ENCODE measurements around the gene NTN5.
A peak's percentile ranks its signal among the peaks of the same experiment; 100 is the strongest.
"Not testable (repeated sequence)": the region's sequence is repeated elsewhere in the genome, so short reads cannot be mapped to it uniquely, and the experiment has no call there.

Gene NTN5

GRCh38 chr19:48672994-48673393 is at the start of gene NTN5:
Gene NTN5, minus strand, starts transcription at chr19:48673017. Its CDS starts 2,031 bp downstream, at chr19:48670986.
- no peak for DNase-seq

DNA sequence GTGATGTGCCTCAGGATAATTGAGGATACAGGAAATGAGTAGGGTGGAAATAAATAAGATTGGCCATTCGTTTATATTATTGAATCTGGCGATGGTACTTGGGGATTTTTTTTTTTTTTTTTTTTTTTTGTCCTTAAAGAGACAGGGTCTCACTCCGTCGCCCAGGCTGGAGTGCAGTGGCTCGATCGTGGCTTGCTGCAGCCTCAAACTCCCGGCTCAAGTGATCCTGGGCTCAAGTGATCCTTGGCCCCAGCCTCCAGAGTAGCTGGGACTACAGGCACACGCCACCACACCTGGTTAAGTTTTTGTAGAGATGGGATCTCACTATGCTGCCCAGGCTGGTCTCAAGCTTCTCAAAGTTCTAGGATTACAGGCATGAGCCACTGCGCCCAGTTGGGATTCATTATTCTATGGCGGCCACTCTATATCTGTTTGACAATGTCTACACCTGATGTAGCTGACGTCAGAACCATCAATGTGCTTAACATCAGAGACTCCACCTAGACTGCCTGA is 49.4 kb upstream of the NTN5 start:
- DNase-seq = no peak

DNA sequence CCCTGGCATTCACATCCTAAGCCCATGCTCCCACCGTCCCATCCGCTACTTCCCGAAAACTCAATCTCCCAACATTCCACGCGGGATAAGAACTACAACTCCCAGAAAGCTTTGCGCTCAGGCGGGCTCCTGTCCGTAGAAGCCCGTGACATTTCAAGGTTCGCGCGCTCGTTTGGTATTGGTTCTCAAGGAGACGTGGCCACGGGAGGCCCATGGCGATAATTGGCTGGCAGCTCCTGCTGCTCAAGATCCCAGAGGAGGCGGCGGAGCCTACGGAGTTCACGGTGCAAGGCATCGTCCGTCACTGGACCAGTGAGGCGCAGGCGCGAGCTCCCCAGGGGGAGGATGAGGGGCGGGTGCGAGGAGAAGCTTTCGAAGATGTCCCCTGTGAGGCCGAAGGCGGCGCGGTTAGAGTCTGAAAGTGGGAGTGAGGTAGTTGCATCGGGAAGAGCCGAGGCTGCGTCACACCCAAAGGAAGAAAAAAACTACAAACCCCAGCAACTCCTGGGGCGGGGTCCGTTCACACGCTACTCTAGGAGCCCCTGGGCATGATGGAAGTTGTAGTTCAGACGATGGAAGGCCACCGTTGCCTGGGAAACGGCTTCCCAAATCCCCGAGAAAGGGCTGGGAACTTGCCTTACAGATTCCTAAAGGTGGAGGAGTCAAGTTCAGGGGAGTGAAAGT is 47.9 kb upstream of the NTN5 start:
- peak; percentile 95 for DNase-seq

- DNase-seq = no peak
Observed at GRCh38 chr19:48720251-48720612, 47.4 kb upstream of the NTN5 start.

DNA sequence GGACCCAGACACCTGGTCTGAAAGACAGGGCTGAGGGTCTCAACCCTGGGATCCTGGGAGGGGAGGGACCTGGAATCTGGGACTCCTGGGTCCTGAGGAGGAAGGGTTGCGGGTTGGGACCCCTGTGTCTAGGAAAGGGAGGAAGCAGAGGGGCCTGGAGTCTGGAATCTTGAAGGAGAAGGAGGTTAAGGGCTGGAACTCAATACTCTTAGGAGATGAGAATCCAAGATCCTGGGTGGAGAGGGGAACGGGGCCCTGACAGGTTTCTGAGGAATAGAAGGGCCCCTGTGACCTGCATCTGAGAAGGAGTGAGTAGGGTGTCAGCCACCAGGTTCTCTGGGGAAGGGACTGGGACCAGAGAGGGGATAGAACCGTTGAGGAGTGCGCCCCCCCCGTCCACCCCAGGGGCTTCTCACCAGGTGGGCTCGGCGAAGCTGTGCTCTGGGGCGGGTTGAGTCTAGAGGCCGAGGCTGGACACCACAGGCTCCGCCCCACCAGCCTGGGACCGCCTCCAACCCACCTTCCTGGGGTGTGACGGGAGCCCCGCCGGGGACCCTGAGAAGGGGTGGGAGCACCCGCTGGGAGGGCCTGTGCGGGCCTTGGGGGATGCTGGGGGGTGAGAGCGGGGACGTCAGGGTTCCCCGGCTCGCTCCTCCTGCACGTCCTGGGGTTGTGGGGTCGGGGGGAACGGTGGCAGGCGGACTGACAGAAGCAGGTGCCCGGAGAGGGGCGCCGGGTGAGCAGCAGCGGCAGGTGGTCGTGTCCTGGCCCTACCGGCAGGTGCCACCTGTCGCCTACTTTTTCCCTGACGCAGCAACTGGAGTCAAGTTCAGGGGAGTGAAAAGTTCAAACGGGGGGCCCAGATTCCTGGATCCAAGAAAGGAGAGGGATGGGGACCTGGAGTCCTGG is 46.7 kb upstream of the NTN5 start, which contains the start of gene MAMSTR:
TSS of gene MAMSTR (minus strand) at position 463 of the 909 bp plus-strand sequence. CDS start 694 bp downstream, outside the sequence.
- no peak for DNase-seq

DNA sequence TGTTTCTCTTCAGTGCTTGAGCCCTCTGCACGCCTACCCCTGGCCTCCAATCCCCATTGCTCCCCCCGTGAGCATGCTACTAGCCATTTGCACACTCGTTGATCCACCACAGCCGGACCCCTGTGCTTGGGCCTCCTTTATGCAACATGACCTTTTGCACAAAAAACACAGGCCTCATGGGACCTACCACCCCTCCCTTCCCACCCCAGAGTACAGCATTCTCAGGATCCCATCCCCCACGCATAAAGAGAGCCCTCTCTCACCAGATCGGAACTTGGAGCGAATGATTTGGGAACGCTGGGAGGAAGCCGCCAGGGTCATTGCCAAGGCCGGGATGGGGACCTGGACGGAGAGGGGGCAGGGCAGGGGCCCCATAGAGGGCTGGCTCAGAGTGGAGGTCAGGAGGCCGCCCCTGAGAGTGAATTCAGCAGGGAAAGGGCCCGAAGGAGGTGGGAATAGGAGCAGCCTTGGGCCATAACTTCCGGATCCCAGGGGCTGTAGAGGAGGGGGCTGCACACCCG is 46.0 kb upstream of the NTN5 start:
- DNase-seq = no peak

DNA sequence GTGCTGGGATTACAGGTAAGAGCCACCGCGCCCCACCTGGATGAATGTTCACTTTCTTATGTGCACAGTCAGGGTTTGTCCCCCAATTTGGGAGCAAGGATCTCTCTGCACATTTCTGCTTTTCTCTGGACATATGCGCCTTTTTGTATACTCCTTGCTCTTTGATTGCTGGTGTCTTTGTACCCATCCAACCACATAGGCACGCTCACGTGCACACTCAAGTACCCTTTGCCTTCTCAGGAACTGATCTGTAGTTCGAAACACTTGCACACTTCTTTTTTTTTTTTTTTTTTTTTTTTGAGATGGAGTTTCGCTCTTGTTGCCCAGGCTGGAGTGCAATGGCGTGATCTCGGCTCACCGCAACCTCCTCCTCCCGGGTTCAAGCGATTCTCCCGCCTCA is 45.3 kb upstream of the NTN5 start:
- DNase-seq = not testable (repeated sequence)

DNA sequence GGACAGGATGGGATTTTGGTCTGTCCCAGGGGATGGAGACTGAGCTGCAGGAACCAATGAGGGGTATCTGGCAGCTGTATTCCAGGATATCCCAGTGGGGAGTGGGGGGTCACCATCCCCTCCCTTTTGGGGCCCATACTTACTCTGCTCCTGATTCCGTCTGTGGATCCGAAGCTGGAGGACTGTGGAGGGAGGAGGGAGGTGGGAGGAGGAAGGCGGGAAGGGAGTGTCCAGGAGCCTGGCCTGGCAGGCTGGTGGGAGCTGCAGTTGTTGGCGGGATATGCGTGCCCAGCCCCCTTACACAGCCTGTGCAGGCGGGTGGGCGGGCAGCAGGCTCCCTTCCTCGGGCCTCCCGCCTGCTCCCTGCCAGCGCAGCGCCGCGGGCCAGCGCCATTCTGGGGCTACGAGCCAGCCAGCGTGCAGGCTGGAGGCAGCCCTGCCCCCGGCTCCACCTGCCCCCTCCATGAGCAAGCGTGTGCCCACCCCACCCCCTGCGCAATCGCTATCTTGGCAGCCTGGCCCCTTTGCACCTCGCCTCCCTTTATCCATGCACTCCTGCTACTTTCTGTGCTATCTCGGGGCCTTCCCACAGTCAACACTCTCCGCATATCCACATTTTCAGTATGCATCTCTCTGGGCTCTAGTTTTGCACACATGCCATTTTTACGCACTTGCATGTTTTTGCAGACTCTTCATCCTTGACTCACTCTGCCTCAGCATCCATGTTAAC is 43.9 kb upstream of the NTN5 start:
- DNase-seq = no peak

DNA sequence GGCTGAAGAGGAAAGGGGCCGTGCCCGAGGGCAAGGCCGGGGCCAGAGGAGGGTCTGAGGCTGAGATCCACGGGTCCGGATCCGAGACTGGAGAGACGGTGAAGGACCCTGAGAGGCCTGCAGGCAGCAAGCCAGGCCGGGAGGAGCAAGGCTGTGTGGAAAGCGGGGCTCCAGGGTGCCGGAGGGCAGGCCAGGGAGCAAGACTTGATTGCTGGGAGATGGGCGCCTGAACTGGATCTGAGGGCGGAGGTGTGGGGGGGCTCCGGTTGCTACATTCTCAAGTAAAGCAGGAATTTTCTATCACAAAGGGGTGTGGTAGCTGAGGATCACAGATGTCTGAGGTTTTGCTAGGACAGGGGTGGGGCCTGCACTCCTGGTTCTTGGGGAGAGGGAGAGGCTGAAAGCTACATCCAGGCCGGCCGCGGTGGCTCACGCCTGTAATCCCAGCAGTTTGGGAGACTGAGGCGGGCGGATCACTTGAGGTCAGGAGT is 42.9 kb upstream of the NTN5 start:
- no peak for DNase-seq

DNA sequence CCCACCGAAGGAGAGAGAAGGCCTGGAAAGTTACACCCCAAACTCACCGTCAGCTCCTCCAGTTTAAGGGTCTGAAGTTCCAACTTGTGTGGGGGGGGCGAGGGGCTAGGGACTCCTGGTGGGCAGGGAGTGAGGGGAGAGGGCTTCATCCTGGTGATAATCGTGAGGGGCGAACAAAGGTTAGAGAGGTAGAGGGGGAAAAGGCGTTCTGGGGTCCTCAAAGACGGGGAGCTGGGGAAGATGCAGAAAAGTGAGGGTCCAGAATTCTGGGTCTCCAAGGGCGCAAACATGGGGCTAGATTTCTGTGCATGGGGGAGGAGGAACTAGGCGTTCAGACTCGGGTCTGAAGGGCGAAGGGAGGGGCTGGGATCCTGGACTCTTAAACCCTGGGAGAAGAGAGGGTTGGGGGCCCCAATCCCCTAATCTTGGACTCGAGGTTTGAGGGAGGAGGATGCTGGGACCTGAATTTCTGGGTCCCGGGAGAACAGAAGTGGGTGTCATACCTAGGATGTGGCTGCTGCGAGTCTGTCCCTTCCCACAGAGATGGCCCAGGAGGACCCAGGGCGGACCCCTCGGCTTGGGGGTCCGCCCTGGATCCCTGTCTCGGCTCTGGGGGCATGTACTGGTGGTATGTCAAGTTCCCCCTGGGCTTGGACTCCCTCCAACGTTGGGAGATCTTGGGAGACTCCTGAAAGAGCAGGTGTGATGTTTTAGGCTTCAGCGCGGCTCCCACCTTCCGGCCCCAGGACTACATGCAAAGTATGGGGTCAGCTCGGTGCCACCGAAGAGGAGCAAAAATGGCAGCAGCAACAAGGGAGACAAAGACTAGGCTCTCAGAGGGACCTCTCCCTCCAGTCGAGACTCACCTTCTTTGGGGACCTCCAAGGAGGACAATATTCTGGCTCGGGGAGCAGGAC is 42.2 kb upstream of the NTN5 start:
- DNase-seq = no peak

- peak; percentile 97 for DNase-seq
Observed at GRCh38 chr19:48713864-48714755, 41.3 kb upstream of the NTN5 start.

- no peak for DNase-seq
Observed at GRCh38 chr19:48713041-48713863, 40.4 kb upstream of the NTN5 start.

GRCh38 chr19:48711106-48711662 is 38.4 kb upstream of the NTN5 start:
- no peak for DNase-seq

DNA sequence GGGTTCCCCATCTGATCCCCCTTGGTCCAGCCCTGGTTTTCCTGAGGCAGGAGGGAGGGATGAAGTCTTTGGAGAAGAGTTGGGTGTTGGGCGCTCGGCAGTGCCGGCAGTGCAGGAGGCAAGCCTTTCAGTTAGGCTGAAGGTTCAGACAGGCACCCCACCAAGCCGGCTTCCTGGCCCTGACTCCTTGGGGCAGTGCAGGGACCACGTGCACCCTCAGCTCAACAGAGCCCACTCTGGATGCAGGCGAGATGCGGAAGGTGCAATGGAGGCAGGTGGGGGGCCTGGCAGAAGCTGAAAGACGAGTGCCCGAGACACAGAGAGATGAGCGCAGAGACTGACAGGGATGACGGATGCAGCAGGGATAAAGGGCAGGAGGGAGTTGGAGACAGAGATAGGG is 35.7 kb upstream of the NTN5 start:
- no peak for DNase-seq

- no peak for DNase-seq
Observed at GRCh38 chr19:48705431-48705830, 32.6 kb upstream of the NTN5 start.

GRCh38 chr19:48703316-48703715 is 30.5 kb upstream of the NTN5 start:
- DNase-seq = no peak

DNA sequence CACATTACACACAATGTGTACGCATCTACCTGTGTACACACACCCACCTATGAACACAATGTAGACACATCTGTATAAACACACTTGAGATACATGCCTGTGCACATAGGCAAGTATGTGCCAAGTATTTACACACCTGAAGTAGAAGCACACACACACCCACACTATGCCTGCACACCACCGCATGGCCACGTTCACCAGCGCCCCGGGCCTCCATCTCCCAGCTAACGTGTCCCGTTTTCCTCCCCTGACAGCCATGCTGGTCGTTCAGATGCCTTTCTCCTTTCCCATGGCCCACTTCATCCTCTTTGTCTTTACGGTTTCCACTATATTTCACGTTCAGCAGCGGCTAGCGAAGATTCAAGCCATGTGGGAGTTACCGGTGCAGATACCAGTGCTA is 29.9 kb upstream of the NTN5 start:
- DNase-seq = no peak

GRCh38 chr19:48698046-48698445 is 25.2 kb upstream of the NTN5 start:
- peak; percentile 5 for DNase-seq

DNA sequence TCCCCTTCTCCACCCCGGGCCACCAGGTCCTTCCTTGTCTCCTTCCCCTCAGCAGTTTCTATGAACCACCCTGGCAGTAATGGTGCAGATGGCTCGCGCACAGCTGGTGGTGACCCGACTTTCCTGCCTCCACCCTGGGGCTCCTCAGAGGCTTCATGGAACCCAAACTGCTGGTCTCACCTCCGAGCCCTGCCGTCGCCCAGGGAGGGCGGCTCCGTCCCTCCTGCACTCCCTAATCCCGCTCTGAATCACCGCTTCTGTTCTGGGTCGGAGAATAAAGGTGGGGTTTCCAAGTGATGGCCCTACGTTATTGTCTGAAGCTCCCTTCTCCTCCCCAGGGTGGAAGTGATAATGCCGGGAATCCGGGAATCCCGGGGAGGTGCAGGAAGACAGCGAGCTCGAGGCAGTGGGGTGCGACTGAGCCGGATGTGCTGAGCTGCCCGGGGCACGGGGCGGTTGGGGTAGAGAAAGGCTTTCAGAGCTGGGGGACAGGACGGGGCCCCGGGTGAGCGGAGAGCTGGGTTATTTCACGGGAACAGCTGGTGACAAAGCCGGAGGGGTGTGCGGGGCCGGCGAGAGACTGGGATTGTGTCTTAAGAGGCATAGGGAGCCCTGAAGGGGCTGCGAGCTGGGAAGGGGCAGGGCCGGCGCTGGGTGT is 23.7 kb upstream of the NTN5 start:
- no peak for DNase-seq
